Stimulated activated CD4-positive, alpha-beta T cell treated with anti-CD3 and anti-CD28 coated beads, Interleukin-2, amount 100 ng/mL, for 24 hours (primary cell): ENCODE measurements around the gene TSFM.
A peak's percentile ranks its signal among the peaks of the same experiment; 100 is the strongest.

Experiments used
- DNase-seq, 2 donors: peaks; one replicate each; pipeline ENCODE4 v3.0.0-alpha.2; 2020

TSFM gene

GRCh38 chr12:57782608-57783465, at the start of gene TSFM:
Gene TSFM (plus strand): TSS chr12:57782787. CDS start chr12:57782802, 15 bp downstream.
- DNase-seq = peak; percentile 99

DNA sequence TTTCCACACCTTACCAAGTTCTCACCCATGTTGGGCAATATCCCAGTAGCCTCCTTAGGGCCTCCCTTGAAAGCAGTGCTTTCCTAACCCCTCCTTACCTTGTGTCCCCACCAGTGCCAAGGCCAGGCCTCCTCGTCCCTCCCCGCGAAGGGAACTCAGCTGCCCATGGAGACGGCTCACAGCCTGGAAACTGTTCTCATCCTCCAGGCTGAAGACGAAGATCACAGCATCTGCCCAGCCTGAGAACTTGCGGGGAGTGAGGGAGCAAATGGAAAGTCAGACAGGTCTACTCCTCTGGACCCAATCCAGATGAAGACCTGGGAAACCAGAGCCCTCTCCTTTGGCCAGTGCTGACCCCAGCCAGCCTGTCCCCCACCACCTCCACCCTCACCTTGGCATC, 48.7 kb upstream of the TSFM start:
- no peak for DNase-seq

DNA sequence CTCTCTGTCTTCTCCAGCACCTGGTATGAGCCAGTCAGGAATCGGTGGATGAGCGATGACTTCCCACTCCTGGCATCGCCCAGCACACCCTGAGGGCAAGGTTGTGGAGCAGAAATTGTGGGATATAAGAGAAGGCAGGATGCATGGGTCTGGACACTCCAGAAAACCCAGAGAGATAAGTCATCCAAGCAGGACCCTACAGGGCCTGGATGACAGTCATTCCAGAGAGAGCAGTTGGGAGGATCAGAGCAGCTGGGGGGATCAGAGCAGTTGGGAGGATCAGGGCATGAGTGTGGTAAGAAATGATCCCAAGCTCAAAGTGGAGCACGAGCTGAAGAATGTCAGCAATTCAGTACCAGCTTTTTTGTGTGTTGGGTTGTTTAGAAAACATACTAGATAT, 48.0 kb upstream of the TSFM start:
- DNase-seq = no peak

GRCh38 chr12:57735198-57735855, 47.3 kb upstream of the TSFM start:
- DNase-seq = no peak

GRCh38 chr12:57735952-57736740, 46.4 kb upstream of the TSFM start:
- no peak for DNase-seq

GRCh38 chr12:57736741-57737466, 45.7 kb upstream of the TSFM start:
- DNase-seq = no peak

GRCh38 chr12:57737467-57738460, 44.8 kb upstream of the TSFM start:
- DNase-seq = no peak

DNA sequence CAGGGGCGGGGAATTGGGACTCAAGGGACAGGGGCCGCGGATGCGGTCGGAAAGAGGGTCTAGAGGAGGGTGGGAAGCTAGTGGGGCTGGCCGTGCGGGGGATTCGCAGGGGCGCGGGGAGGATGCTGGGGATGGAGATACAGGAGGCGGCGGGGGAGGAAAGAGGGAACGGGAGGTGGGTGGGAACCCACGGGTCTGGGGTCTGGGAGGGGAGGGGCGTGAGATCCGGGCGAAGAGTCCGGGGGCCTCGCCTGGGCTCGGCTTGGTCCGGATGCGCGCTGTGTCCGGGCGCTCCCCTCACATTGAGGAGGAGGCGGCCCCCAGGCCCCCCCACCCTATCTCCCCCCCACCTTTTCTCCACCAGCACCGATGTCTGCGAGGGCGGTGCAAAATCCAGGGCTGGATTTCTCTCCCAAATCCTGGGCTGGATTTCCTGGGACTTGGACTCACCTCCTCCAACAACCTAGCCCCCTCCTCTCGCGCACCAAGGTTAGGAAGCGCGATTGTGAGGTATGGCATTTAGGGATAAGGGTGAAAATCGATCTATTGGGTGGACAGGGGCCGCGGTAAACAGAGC, 43.8 kb upstream of the TSFM start, which contains the start of gene AGAP2:
TSS of gene AGAP2 (minus strand) at position 82 of the 577 bp plus-strand sequence. CDS start 496 bp downstream, outside the sequence.
- DNase-seq = no peak

DNA sequence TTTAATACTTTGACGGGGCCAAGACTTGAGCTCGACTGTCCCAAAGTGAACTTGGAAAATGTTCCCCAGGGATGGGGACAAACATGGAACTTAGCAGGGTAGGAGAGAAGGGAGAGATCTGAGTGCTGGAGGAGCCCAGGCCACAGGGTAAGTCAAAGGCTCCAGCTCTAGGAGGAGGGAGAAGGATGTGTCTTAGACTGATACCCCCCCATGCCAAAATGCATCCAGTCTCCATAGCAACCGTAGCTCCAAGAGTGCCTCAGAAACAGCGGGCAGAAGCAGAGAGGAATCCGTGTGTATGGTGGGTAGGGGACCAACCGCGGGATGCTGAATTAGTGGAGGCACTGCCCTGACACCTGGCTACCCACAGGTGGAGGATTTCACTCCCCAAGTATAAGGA, 43.2 kb upstream of the TSFM start:
- no peak for DNase-seq

DNA sequence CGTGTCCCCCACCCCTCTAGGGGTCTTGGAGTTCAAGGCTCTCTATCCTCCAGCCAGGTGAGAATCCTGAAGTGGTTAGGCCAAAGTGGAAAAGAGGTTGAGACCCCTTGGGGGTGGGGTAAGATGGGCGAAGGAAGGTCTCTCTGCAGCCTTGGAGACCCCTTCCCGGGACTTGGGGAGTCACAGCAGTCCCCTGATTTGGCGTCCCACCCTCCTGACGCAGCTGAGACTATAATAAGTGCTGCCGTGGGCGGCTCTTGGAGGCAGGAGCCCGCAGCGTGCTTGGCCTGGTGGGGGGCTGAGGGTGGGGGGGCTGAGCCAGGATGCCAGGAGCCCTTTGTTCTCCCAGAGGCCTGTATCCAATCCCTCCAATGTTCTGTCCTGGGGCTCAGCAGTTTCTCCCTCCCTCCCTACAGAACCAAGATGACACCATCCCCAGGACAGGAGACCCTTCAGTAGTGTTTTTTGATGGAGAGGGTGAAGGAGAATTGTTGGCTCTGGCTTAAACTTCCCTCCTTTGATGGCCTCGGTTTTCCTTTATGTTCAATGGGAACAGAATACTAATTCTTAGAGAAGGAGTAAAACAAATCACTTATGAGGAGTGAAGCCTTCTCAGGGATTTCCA, 42.6 kb upstream of the TSFM start:
- no peak for DNase-seq

DNA sequence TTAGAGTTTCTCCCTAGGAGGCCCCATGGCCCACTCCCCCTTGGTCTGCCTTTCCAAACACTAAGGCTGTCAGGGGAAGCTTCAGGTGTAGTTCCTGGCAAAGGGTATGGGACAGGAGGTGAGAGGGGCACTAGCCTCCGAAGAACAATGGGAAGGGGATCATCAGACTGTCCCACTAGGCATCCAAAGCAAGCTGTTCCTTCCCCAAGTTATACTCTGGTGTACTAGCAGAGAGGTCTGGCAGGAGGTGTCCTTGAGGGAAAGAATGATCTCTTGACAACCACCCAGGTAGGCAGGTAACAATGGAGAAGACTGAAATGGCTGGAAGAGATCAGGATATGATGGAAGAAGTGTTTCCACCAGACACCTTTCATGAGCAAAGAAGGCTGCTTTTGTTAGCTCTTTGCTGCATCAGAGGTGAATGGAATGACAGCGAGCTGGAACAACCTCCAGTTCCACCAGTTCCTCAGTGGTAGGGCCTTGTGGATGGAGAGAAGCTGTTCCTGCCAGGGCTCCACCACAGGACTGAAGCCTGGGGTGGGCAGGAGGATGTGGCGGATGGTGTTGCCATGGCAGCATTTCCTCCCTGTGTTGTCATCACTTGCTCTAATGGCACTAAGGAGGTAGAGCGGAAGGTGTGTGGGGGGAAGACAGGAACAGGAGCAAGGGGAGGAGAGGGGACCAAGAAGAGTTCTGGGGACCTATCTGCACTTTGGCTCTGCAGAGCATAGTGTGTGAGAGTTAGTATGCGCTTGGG, 41.8 kb upstream of the TSFM start:
- peak; percentile 72 to 73 for DNase-seq

DNA sequence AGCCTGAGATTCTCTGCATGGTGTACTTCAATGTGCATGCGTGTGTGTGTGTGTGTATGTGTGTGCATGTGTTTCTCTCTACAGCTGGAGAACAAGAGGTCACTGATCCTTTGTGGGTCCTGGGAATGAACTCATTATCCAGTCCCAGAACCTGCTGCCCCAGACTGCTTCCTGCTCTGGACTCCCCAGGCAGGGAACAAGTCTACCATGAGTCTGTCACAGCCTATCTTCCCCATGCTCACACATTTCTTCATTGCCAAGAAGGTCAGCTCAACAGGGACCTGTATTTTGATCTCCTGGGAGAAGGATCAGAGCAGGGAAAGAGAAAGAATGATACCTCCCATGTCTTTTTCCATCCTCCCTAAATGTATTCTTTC, 41.2 kb upstream of the TSFM start:
- DNase-seq = no peak

- peak; percentile 78 to 81 for DNase-seq
These were observed 40.5 kb upstream of the TSFM start for GRCh38 chr12:57741844-57742738.

GRCh38 chr12:57743769-57744168, 38.8 kb upstream of the TSFM start:
- DNase-seq = no peak

DNA sequence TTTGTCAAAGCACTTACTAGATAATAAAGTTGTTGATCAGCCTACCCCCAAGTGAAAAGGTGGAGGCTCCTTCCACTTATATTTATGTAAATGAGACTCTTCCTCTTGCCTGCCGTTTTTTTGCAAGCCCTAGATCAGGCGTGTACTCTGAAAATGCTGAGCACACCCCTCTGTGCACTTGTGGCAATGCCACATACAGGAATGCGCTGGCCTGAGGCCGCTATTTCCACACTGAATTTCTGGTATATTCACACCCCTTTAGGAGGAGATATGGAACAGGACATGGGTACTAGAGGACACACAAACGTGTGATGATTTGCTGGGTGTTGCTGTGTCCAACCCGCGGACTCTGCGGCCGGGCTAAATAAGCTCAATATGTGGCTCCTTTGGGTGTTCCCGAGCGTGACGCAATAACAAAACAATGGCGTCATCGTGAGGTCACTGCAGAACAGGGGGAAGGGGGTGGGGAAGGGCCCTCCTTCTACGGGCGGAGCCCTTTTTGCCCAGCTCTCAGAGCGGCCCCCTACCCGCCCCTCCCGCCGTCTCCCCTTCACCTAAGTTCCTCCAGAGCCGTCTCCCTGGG, 38.3 kb upstream of the TSFM start:
- DNase-seq = peak; percentile 78 to 79

- peak; percentile 94 to 95 for DNase-seq
These were observed 37.7 kb upstream of the TSFM start, which contains the start of gene TSPAN31 for GRCh38 chr12:57744777-57745484. Gene TSPAN31 (plus strand): TSS chr12:57745039. CDS start chr12:57745155, 116 bp downstream.

- peak in 1 of 2 donors; percentile 28 for DNase-seq
These were observed 37.1 kb upstream of the TSFM start for GRCh38 chr12:57745485-57745881.
